Measurements from ENCODE around the gene ZMYM4.

- TF ChIP-seq POLR2A (IDR thresholded peaks at IDR 0.05) (no peak), CTCF (IDR thresholded peaks at IDR 0.05) (no peak)
Observed at GRCh38 chr1:35461966-35462651, 193.6 kb downstream of the ZMYM4 start.

All from breast epithelium (tissue), 3 donors.